Epithelial cell of esophagus (primary cell): ENCODE data around the gene NF2.

ENCODE experiments used
- DNase-seq: peaks from one replicate; pipeline ENCODE4 v3.0.0; 2010; ENCODE audit warnings: low read depth
- H3K4me3 ChIP-seq: 2 replicates; pipeline ENCODE4 v1.5.1; 2011; ENCODE audit warnings: mild to moderate bottlenecking, low read length, control low read depth
- TF ChIP-seq, protein P1 (sequence below): IDR thresholded peaks from 2 replicates; pipeline ENCODE4 v1.5.1; 2011; ENCODE audit warnings: low read depth, mild to moderate bottlenecking, low read length, control low read depth, inconsistent platforms; ENCODE audit not compliant: insufficient read depth; ENCODE audit errors: missing control alignments

The NF2 gene

DNA sequence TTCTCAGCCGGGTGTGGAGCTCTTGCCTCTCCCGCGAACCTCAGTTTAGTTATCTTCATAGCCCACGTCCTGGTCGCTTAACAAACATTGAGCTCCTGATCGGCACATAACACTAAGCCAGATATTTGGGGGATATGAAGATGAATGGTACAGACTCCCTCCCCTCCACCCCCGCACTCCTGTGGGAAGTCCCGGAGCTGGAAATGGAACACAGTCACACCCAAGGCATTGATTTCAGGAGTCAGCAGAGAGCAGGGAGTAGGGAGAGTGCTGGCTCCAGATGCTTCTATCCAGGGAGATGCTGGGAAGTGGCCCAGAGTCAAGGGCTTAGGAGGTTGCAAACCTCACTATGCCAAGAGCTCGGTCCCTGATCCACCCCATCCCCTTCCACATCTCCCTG lies 90.2 kb downstream of the NF2 start:
- TF ChIP-seq, protein P1, sequence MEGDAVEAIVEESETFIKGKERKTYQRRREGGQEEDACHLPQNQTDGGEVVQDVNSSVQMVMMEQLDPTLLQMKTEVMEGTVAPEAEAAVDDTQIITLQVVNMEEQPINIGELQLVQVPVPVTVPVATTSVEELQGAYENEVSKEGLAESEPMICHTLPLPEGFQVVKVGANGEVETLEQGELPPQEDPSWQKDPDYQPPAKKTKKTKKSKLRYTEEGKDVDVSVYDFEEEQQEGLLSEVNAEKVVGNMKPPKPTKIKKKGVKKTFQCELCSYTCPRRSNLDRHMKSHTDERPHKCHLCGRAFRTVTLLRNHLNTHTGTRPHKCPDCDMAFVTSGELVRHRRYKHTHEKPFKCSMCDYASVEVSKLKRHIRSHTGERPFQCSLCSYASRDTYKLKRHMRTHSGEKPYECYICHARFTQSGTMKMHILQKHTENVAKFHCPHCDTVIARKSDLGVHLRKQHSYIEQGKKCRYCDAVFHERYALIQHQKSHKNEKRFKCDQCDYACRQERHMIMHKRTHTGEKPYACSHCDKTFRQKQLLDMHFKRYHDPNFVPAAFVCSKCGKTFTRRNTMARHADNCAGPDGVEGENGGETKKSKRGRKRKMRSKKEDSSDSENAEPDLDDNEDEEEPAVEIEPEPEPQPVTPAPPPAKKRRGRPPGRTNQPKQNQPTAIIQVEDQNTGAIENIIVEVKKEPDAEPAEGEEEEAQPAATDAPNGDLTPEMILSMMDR: no peak
- DNase-seq: no peak
- H3K4me3 ChIP-seq: no peak overlapping the region

DNA sequence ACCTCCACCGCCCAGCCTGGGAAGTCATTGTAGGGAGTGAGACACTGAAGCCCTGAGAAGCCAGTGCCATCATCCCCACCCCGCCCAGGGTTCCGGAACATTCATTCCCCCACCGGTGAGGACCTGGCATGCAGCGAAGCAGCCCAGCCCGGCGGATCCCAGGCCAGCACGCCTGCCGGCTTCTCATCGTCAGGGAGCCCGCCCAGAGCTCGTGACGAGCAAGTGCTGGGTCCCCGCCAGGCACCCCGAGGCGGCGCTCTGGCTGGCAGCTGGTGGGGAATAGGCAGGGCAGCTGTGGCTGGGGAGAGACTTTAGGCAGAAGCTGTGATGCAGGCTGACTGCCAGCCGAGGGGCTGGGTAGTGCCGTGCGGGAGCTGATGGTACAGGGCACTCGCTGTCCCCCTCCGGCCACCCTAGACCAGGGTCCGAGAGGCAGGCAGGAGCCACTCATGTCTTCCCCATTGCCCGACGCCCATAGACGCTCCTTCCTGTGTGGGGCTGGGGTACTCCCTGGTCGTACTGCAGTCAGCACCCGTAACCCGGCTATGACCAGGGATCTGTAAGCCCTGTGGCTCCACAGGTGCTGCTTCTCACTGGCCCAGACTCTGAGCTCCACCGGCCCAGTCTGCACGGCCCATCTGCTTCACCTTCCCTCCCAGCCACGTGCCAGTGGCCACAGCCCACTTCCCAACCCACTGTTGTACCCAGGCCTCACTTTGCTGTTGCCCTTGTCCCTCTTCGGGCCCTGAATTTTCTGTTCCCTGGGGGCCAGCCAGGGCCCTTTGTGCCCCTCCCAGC lies 91.9 kb downstream of the NF2 start:
- DNase-seq: peak; percentile 32
- no peak overlapping the region for H3K4me3 ChIP-seq
- TF ChIP-seq, protein P1: no peak

DNA sequence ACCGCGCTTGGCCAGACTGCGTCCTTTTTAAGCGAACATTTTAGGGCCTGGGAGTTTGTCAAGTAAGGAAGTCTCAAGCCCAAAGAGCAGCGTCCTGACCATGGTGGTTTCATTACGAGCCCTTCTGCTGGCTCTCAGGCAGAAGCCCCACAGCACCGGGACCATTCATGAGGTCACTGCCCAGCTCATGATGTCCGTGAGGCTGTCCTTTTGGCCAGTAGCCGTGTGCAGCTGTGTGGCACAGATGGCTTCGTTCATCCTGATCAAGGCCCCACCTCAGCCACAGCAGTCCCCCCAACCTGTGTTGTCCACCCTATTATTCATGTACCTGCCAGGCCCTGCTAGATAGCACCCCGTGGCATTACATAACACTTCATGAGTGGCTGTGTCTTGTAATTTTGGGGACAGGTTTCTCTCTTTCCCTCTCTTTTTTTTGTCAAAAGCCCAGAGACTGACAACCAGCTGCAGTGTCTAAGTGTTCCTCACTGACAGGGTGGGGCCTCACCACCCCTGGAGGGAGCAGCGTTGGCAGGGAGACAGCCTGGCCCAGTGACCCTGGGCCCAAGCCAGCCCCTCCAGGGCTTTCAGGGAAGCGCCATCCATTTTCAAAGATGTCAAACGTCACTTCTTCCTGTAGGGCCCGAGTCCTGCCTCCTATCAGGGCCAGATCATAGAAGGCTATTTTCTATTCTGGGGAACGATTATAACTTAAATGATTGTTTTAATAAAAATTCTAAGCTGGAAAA lies 94.6 kb downstream of the NF2 start:
- no peak overlapping the region for H3K4me3 ChIP-seq
- no peak for DNase-seq
- TF ChIP-seq, protein P1: no peak

DNA sequence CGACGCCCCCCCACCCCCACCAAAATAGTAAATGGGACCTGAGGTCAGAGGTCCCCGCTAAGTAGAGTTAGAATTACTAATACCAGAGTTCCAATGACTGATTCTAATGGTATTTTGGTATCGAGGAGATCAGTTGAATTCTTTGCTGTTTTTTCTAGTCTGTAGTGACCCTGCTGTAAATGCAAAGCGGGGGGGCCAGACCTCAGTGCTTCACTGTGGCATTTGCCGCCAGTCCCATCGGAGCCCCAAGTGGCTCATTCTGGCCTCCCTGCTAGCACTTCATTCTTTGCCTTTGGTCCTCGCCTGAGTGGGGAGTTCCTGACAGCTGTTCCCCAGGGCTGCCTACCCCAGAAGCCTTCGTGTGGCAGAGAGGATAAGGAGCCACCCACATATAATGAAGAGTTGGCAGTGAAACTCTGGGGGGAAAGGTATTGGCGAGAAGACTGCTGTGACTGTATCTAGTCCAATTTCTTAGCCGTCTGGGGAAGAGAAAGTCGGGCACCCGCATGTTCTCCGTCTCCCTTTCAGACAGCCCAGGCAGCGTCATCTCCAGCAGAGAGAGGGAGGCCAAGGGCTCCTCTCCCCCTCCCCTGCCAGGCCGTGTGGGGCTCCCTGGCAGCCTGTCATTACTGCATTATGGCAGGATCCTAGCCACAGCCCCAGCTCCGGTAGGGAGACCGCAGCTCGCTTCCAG lies 96.9 kb downstream of the NF2 start:
- H3K4me3 ChIP-seq: no peak overlapping the region
- no peak for DNase-seq
- TF ChIP-seq, protein P1: no peak

DNA sequence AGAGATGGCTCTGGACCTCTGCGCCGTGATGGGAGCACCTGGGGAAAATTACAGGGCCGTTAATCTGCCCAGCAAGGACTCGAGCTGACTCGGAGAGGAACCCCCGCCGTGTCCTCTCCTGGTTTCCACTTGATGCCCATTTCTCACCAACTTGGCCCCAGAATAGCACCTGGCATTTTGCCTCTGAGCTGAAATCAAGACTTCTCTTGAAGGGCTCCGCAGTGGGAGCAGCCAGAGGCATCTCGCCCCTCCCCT lies 97.4 kb downstream of the NF2 start:
- no peak for DNase-seq
- H3K4me3 ChIP-seq: no peak overlapping the region
- TF ChIP-seq, protein P1: no peak

DNA sequence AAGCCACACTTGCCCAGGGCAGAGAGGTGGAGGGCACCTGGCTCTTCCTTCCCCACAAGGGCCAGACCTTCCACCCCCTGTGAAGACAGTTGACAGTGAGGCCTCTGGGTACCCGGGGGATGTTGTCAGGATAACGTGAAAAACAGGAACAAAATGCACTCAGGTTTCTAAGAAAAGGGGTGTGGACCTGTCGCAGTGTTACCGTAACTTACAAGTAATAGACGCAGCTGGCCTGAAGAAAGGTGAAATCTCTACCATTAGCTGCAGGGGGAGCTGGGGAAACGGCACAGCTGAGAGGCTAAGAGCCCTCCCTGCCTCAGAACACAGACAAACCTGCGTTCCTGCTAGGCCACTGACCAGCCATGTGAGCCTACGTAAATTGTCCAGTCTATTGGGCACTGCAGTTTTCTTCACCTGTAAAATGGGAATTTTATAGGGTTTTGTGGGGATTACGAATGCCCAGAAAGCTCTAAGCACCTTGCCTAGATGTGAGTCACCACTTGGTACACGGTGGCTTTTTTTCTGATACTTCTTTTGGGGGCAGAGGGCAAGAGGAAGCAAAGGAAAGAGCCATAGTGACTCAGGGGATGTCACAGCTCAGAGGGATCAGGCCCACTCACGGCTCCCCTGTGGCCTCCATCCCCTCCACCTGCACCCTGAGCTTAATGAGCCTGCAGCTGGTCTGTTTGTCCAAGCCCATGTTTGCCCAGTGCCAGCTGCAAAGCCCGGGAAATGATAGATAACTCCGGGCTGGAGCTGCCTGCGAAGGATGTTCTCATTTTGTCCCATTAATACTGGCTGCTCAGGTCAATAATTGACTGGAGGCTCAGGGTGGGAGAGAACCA lies 97.9 kb downstream of the NF2 start:
- DNase-seq: peak; percentile 42
- TF ChIP-seq, protein P1: peak; percentile 55
- no peak overlapping the region for H3K4me3 ChIP-seq
